Smooth muscle cell (in vitro differentiated cells): ENCODE results near the gene NRIP1. TPM values are rescaled to one million over a fixed set of nuclear protein-coding genes. Genes with fewer than 3 reads are reported as not detected.

Source experiments
- DNase-seq: peaks from one replicate; lab custom pipeline; 2025; ENCODE audit not compliant: unreplicated experiment; lab: John Stamatoyannopoulos, UW
- H2AFZ ChIP-seq: fragments of 200-600 bp; sonication (generic); 2 replicates; pipeline ENCODE4 v1.6.0; 2016; ENCODE audit warnings: antibody characterized with exemption, low read depth, mild to moderate bottlenecking
- H3F3A ChIP-seq: fragments of 200-600 bp; sonication (generic); 2 replicates; pipeline ENCODE4 v1.6.0; 2017; ENCODE audit warnings: antibody characterized with exemption, low read depth
- H3K27ac ChIP-seq: fragments of 200-600 bp; sonication (generic); 2 replicates; pipeline ENCODE4 v1.5.1; 2016; ENCODE audit warnings: low read depth, mild to moderate bottlenecking
- H3K27me3 ChIP-seq: fragments of 200-600 bp; sonication (generic); 2 replicates; pipeline ENCODE4 v1.6.1; 2016; ENCODE audit warnings: low read depth, mild to moderate bottlenecking
- H3K36me3 ChIP-seq: fragments of 200-600 bp; sonication (generic); 2 replicates; pipeline ENCODE4 v1.5.1; 2016; ENCODE audit warnings: low read depth
- H3K4me1 ChIP-seq: fragments of 200-600 bp; sonication (generic); 2 replicates; pipeline ENCODE4 v1.5.1; 2016; ENCODE audit warnings: low read depth
- H3K4me2 ChIP-seq: fragments of 200-600 bp; sonication (generic); 2 replicates; pipeline ENCODE4 v1.6.0; 2016; ENCODE audit warnings: mild to moderate bottlenecking
- H3K4me3 ChIP-seq: fragments of 200-600 bp; sonication (generic); 2 replicates; pipeline ENCODE4 v1.5.1; 2016; ENCODE audit warnings: mild to moderate bottlenecking
- H3K79me2 ChIP-seq: fragments of 200-600 bp; sonication (generic); 2 replicates; pipeline ENCODE4 v1.6.0; 2016; ENCODE audit warnings: low read depth, mild to moderate bottlenecking
- H3K9ac ChIP-seq: fragments of 200-600 bp; sonication (generic); 2 replicates; pipeline ENCODE4 v1.6.0; 2016; ENCODE audit warnings: low read depth
- H3K9me3 ChIP-seq: fragments of 200-600 bp; sonication (generic); replicated peaks from 2 replicates; pipeline ENCODE4 v1.5.1; 2016; ENCODE audit warnings: low read depth
- H4K20me1 ChIP-seq: fragments of 200-600 bp; sonication (generic); 2 replicates; pipeline ENCODE4 v1.6.0; 2016; ENCODE audit warnings: low read depth
- WGBS: methylation state at CpG from one replicate; pipeline ENCODE4 v1.1.7; 2016; ENCODE audit warnings: low lambda C conversion rate; 5-methylcytosine and 5-hydroxymethylcytosine counted together
- polyA plus RNA-seq: library from polyadenylated mRNA; unstranded; fragments of >200 nt; fragmentation: Nextera tagmentation; extraction: Ambion mirVana; gene quantifications from 2 replicates; pipeline ENCODE4 v1.2.1, GENCODE V29; 2016
- total RNA-seq: library from RNA; depleted of rRNA; stranded (reverse); fragments of >200 nt; gene quantifications from 2 replicates; pipeline ENCODE4 v1.2.3, GENCODE V29; 2014
- TF ChIP-seq, protein P1 (sequence below): fragments of 200-600 bp; sonication (generic); IDR thresholded peaks from 2 replicates; pipeline ENCODE4 v1.5.1; 2017; ENCODE audit warnings: borderline replicate concordance, mild to moderate bottlenecking, antibody characterized with exemption; ENCODE audit not compliant: insufficient read depth, poor library complexity, severe bottlenecking

NRIP1 gene
- total and polyA plus RNA-seq, 2 experiments from 2014 or later = 5.1 to 26.0 TPM

DNA sequence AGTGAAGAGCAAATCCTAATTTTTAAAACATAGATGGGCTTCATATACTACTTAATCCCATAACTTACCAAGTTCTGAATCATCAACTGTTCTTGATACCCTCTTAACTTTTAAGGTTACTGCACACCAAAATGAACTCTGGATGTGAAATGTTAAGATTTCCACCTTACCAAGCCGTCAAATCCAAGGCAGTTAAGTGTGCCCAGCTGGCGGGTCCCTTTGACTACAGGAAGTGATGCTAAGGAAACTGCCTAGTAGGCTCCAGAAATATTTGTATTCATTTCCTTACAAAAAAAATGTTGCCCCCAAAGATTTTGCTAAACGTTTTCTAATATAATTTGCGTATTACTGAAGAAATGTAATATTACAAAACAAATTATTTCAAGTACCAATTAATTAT is 10.7 kb downstream of the NRIP1 start:
- no peak overlapping the region for H2AFZ ChIP-seq
- no peak overlapping the region for H3K9ac ChIP-seq
- no peak for DNase-seq
- no peak overlapping the region for H3K4me3 ChIP-seq
- peaks cover 100% of the 10 kb centered on the region for H4K20me1 ChIP-seq
- 74% methylated on average over 4 of the region's 4 CpGs for WGBS
- TF ChIP-seq, protein P1, sequence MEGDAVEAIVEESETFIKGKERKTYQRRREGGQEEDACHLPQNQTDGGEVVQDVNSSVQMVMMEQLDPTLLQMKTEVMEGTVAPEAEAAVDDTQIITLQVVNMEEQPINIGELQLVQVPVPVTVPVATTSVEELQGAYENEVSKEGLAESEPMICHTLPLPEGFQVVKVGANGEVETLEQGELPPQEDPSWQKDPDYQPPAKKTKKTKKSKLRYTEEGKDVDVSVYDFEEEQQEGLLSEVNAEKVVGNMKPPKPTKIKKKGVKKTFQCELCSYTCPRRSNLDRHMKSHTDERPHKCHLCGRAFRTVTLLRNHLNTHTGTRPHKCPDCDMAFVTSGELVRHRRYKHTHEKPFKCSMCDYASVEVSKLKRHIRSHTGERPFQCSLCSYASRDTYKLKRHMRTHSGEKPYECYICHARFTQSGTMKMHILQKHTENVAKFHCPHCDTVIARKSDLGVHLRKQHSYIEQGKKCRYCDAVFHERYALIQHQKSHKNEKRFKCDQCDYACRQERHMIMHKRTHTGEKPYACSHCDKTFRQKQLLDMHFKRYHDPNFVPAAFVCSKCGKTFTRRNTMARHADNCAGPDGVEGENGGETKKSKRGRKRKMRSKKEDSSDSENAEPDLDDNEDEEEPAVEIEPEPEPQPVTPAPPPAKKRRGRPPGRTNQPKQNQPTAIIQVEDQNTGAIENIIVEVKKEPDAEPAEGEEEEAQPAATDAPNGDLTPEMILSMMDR = no peak
- no peak overlapping the region for H3K4me2 ChIP-seq
- H3K79me2 ChIP-seq = peaks cover 100% of the 10 kb centered on the region
- H3K9me3 ChIP-seq = no peaks in the 10 kb centered on the region
- H3K36me3 ChIP-seq = no peaks in the 10 kb centered on the region
- H3F3A ChIP-seq = no peaks in the 10 kb centered on the region
- H3K27me3 ChIP-seq = no peaks in the 10 kb centered on the region
- H3K4me1 ChIP-seq = peaks cover 47% of the 10 kb centered on the region
- no peak overlapping the region for H3K27ac ChIP-seq

DNA sequence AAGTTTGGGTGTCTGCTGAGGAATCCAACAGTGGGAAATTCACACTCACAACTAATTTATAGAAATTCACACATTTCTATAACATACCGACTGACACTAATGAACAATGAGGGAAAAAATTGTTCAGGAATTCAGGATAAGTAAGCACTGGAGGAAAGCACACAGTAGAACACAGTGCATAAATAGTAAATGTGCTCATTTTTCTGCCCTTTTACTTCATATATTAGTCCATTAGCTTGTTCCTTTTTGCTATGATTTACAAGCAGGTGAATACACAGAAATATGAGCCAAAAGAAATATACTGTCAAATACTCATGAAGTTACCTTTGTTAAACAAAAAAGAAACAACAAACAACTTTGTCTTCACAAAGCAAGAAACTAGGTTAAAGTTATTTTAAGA is 11.3 kb downstream of the NRIP1 start:
- Histone ChIP-seq H3K4me2 (no peak overlapping the region), H3F3A (no peaks in the 10 kb centered on the region), H4K20me1 (peaks cover 100% of the 10 kb centered on the region), H3K4me1 (peaks cover 41% of the 10 kb centered on the region), H3K27me3 (no peaks in the 10 kb centered on the region), H3K79me2 (peaks cover 100% of the 10 kb centered on the region), H3K27ac (no peak overlapping the region), H3K9ac (no peak overlapping the region), H3K4me3 (no peak overlapping the region), H3K9me3 (no peaks in the 10 kb centered on the region), H3K36me3 (no peaks in the 10 kb centered on the region), H2AFZ (no peak overlapping the region)
- 95% methylated on average over 1 of the region's 1 CpG for WGBS
- DNase-seq = no peak
- TF ChIP-seq, protein P1 = no peak

DNA sequence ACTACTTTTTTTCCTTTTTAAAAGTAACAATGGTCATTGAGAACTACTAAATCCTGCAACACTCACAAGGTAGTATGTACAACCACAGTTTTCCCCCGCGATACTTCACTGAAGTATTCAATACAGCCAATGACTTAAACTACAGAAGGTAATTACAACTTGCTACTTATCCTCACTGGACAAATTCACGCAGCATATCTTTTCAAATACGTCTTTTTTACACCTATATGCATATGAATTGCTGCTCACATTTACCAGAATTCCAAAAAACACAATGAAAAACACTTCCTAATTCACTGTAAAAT is 12.4 kb downstream of the NRIP1 start:
- H3K27me3 ChIP-seq = no peaks in the 10 kb centered on the region
- peaks cover 100% of the 10 kb centered on the region for H3K79me2 ChIP-seq
- no peak overlapping the region for H3K9ac ChIP-seq
- peak overlapping the region; percentile 31 for H3K4me3 ChIP-seq
- H3F3A ChIP-seq = no peaks in the 10 kb centered on the region
- H4K20me1 ChIP-seq = peaks cover 100% of the 10 kb centered on the region
- peak overlapping the region; percentile 8 for H3K27ac ChIP-seq
- no peaks in the 10 kb centered on the region for H3K36me3 ChIP-seq
- H3K9me3 ChIP-seq = no peaks in the 10 kb centered on the region
- 64% methylated on average over 4 of the region's 4 CpGs for WGBS
- H3K4me1 ChIP-seq = peaks cover 30% of the 10 kb centered on the region
- H3K4me2 ChIP-seq = peak overlapping the region; percentile 79
- no peak overlapping the region for H2AFZ ChIP-seq
- TF ChIP-seq, protein P1 = no peak
- DNase-seq = no peak

DNA sequence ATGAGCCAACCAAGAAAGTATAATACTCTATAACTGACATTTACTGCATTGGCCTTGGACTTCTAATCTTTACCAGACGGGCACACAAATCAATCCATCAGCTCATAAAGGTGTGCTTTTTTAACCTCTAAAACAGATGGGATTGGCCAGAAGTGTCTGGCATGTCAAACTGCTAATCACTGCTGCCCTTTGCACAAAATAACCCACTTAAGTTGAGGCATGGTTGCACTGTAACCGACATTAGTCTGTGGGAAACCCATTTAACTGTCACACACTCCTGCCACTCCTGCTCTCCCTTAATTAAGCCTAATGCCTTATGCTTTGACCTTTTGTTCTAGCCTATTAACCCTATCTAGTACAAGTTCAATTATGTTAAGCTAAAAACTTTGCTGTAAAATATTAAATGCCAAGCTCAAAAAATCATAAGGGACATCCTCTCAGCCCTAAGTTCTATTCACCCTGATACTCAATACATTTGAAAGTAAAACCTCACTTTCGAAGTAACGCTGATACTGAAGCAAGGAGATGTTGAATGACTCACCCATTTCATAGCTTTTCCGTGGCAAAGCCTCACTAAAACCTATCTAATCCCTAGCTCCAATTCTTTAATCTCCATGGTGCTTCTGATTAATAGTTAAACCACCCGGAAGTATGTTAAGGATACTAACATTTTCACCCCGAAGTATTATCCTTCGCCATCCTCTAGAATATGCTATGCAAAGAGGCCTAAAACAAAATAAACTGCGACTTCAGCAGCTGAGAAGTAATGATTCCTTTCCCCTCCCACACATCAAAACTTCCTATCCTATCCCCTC is 12.9 kb downstream of the NRIP1 start:
- no peaks in the 10 kb centered on the region for H3K27me3 ChIP-seq
- H3K4me3 ChIP-seq = peak overlapping the region; percentile 31
- peaks cover 100% of the 10 kb centered on the region for H4K20me1 ChIP-seq
- WGBS = 18% methylated on average over 9 of the region's 9 CpGs
- peak overlapping the region; percentile 8 for H3K27ac ChIP-seq
- peaks cover 100% of the 10 kb centered on the region for H3K79me2 ChIP-seq
- TF ChIP-seq, protein P1 = no peak
- H3K4me2 ChIP-seq = peak overlapping the region; percentile 79
- no peak overlapping the region for H3K9ac ChIP-seq
- no peak for DNase-seq
- no peaks in the 10 kb centered on the region for H3K9me3 ChIP-seq
- no peaks in the 10 kb centered on the region for H3F3A ChIP-seq
- H3K4me1 ChIP-seq = peaks cover 25% of the 10 kb centered on the region
- no peaks in the 10 kb centered on the region for H3K36me3 ChIP-seq
- no peak overlapping the region for H2AFZ ChIP-seq
